ENCODE data around the gene ZFP36L1.
A peak's percentile ranks its signal among the peaks of the same experiment; 100 is the strongest.

ZFP36L1 gene

DNA sequence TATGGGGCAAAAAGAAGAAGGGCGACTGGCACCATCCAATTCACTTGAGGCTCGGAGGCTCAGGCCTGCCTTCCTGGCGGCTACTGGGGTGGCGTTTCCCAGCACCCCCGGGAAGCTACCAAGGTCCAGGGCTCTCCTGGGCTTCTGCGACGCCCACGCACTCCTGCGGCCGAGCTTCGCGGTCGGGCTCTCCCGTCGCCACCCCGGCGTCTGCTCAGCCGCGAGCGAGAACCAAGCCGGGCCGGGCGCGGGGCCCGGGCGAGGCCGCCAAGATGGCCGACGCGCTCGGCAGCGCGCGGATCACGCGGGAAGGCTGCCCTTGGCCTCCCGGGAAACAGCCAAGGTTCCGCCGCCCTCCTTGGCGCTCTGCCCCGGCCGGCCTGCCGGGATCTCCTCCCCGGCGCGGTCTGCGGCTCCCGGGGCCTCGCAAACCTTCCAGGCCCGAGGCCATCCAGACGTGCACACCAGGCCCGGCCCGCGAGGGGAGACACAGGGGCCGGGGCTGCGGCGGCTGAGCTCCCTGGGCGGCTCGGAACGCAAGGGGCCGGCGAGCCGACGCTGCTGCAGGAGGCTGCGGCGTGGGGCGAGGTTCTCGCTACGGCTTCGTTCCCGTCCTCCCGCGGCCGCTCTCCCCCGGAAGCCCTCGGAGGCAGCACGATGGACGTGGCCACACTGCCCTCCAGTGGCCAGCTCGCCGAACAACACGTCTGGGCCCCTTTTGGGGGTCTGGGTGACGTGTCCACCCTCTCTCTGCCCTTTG lies 23.5 kb upstream of the ZFP36L1 start:
- DNase-seq, result peak; percentile 90 to 94 (median 93)

DNA sequence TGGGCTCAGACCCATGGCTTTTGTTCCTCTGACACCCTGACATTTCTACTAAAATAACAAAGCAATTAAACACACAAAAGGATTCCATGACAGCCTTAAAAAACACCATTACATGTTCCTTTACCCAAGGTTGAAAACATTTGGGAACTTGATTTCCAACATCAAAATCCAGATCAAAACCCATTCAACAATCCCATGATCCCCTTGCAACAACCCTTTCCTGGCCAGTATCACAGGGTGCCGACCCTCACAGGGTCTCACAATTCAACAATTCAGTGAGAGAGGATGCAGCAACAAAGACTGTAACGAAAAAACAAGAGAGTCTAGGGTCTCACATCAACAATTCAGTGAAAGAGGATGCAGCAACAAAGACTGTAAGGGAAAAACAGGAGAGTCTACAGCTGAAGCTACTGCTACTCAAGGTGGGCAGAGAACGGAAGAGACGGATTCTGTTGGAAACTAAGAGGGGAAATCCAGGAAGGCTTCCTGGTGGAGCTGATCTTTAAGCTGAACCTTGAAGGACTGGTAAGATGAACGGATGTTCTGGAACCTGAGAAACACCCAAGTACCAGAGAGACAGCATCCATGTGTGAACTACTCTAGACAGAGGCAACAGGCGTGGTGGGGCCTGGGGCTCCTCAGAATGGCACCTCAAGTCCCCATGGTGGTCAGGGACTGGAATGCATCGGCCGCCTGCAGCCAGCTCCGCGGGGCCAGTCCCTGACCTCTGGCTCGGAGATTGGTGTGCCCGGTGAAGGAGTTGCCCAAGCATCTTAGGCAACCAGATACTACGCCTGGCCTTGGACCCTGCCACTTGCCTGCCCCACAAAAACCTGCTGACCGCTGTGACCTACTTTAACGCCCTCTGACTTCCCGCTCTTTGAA lies 22.7 kb upstream of the ZFP36L1 start:
- no peak for DNase-seq

DNA sequence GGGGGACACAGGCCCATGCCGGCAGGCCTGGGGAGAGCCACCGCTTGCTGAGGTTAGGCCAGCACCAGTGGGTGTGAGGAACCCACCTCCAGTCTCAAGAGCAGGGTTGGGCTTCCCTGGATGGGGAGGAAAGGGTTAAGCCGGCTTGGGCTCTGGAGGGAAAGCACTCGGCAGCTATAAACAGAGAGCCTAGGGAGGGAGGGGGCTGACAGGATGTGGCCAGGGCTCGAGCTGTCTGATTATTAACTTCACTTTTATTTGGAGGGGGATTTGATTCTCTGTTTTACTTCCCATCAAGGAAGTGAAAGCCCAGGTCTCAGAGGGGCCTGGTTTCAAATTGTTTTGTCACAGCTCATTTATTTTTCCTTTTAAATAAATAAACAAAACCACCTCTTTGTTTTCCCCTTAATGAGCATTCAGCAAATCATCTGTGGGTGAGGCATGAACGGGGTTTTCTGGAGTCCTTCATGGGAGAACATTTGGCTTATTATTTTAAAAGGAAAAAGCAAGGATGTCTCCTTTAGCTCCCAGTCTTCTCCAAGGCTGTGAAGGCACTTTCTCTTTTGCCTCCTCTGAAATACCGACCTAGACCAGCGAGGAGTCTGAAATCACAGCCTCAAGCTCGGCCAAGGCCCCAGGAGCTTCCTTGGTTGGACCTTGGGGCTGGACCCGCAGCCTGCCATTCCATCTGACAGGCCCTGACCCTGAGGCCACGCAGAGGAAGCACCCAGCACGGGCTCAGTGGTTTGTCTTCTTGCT lies 21.9 kb upstream of the ZFP36L1 start:
- DNase-seq, result peak; percentile 46 to 49 (median 46)

DNA sequence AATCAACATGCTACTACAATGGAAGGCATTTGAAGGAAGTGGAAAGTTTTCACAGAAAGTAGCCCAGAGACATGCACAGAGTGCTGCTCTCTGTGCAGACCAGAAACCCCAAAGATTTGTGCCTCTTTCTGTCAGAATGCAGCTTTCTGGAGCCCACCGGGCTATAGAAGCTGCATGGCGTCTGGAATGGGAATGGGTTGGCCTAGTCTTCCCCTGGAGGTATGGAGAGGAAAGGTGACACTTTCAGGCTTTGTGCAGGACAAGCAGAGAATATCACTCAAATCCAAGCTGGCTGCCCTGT lies 21.3 kb upstream of the ZFP36L1 start:
- DNase-seq, result no peak

DNA sequence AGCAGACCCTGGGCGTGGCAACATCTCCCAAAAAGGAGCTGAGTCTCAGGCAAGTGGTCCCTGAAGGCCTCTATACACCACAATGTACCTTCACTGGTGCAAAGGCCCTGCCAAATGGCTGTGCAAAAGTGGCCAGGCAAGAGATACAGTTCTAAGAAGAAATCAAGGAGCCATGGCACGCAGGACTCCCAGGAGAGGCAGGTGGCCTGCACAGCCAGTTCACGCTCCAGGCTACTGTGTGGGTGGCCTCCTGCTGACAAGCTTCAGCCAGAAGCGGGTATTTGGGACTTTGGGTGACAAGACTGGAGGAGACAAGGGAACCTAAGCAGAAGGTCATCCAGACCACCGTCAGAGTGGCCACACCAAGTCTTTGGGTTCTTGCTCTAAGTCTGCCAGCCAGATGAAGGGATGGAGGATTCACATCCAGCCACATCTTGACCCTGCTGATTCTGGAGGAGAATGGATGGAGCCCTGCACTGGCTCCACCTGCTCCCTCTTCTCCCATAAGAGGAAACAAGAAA lies 20.5 kb upstream of the ZFP36L1 start:
- DNase-seq, result no peak

DNA sequence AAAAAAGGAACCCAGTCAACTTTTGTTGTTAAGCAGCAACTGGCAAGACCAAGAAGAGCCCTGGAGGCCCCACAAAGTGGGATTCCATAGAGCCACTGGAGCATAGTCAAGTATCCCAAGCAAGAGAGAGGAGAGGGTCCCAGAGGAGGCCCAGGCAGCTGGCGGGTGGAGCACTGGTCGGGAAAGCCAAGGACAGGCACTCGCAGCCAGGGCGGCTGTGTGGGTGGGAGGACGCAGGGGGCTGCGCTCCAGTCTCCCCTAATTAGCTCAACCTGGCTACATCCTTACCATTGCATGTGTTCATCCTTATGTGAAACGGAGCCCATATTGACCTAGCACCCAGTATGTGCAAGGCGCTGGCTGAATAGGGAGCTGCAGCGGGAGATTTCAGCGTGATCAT lies 18.3 kb upstream of the ZFP36L1 start:
- DNase-seq, result no peak

DNA sequence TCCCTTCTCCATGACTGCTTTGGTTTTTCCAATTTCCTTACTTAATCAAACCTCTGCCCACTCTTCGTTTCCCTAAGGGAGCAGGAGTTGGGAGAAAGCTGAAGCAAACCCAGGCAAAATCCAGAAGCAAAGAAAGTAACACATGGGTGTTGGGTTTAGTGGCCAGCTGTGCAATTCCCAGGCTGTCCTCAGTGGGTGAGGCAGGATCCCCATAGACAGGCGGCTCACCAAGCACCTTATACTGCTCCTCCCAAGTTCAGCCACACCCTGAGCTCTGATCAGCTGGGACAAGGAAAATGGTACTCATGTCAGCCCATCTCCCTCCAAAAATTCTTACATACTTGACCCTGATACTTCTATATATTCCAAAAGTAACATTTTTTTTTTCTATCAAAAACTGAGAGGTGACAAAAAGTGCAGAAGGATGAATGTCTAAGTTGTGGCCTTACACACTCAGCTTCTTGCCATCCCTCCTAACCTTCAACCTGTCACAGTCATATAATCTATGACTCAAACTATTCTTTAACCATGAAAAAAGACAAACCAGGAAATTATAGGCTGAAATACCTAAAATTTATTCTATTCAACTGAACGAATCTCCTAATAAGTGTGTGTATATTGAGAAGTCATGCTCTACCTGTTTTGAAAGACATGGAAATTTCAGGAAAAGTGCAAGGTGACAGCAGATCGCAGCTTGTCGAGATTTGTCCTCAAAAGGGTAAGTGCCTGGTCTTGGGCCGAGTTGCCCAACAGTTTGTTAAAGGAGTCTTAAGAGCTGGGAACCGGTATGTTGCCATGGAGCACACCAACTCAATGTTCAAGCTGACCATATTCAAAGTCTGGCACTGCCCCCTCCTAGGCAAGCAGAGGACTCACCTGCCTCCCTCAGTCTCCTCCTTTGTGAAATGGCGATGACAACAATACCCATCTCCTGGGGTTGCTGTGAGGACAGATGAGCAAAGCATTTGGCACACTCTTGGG lies 17.6 kb upstream of the ZFP36L1 start:
- DNase-seq, result no peak

DNA sequence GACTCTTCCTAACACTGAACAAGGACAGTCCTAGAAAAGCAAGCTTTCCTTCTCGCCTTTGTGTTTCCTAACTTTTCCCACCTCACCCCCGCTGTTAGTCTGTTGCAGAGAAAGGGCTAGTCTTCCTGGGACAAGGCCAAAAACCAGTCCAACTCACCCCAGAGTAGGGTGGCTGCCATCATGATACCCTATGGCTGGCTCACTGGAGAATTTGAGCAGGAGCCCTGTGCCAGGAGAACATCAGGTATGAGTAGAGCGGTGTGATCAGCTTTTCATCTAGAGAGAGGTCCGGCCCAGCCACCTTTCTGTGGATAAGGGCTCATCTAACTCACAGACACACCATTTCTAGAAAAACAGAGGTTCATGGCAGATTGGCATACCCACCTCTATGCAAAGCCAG lies 16.7 kb upstream of the ZFP36L1 start:
- no peak for DNase-seq

DNA sequence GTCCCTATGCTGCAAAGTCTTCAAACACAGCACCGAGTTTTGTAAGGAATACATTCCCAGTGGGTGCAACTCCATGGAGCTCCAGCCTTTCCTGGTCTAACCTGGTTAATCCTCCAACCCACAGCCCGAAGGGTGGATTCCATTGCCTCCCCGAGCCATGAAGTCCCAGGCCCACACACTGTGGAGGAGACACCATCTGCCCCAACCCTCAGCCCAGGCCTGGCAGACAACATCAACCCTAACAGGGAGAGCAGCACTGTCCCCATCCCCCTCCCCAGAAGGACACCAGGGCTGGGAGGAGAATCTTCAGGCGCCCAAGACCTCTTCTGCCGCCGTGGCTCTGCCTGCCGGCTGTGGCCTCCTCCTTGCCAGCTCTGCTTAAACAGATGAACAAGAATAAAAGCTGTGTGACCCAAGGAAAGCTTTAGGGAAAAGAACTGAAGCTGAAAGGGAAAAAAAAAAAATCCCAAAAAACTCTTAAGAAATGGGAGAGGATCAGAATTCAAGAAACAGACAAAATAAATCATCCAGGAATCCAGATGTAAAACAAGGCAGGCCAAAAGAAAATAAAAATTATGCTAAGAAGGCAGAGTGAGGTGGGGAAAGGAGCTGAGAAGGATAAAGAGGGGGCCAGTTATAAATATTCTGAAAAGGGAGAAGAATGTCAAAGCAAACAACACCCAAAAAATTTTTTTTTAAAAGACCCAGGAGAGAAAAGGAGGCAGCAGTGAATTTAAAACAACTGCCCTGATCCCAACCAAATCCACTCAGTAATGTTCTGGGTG lies 16.0 kb upstream of the ZFP36L1 start:
- no peak for DNase-seq

DNA sequence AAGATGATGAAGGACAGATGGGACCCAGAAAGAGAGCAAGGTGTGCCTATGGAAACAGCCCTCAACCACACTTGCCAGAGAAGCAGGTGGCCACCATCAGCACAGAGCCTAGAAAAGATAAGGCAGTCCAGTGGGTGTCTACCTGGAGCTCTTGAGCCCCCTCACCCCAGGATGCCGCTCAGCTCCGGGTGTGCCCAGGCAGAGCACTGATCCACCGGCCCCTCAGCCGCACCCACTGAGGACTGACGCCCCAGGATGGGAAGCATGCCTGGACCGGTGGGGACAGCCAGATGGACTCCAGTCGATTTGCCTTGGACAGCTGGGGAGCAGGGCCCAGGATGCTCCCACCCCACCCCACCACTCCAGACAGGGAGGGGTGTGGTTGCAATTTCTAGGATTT lies 15.1 kb upstream of the ZFP36L1 start:
- no peak for DNase-seq

DNA sequence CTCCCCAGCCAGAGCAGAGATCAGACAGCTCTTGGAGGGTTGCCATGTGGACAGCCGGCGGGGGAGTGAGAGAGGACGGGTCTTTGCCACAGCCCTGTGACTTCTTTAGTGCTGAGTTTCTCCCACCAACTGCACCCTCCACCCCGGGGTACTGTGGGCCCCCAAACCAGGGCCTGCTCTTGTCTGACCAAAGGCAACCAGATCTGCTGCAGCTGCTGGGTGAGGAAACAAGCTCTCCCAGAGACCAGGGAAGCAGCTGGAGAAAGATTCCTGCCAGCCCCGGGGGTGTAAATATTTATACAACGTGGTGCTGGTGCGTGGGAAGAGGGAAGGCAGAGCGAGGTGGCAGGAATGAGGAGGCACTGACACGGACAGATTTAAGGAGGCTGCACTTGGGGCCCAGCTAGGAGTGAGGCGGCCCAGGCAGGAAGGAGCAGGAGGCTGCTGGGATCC lies 14.3 kb upstream of the ZFP36L1 start:
- DNase-seq, result peak; percentile 72 to 79 (median 76)

DNA sequence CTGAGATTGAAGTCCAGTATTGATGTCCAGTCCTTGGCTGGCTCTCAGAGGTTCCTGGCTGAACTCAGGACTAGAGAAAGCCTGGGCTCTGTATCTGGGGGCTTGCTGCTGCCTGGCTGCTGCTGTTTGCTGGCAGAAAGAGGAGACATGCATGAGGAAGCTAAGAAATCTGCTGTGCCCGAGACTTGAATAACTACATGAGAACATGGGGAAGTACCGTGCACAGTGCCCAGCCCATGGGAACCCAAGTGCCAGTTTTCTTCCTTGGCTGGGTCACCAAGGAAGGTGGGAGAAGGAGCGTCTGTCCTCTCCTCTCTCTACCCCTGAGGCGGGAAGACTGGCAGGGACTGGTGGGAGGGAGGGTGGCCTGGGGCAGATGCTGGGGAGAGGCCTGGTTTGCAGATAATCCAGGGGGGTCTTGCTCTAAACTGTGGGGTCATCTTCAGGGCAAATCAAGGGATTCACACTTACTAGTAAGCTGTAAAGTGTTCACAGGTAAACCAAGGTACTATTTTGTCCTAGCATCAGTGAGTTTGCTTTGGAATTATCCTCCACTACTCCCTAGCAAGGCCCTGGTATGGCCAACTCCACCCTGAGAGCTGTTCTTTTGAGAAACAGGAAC lies 13.8 kb upstream of the ZFP36L1 start:
- peak; percentile 67 to 80 (median 69) for DNase-seq

DNA sequence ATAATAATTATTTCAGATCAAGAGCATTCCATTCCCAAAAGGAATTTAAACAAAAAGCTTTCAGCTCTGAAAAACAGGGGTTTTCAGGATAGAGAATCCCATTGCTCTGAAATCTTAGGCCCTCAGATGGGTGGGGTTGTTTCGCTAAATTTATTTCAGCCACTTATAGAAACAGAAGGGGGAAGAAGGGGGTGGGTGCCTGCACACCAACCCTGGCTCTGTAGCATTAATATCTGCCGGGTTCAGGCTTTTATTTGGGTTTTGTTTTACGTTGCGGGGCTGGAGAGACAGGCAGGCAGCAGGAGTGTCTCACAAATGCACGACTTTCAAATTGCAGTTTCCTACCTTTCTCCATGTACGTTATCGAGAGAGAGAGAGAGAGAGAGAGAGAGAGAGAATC lies 12.5 kb upstream of the ZFP36L1 start:
- no peak for DNase-seq

DNA sequence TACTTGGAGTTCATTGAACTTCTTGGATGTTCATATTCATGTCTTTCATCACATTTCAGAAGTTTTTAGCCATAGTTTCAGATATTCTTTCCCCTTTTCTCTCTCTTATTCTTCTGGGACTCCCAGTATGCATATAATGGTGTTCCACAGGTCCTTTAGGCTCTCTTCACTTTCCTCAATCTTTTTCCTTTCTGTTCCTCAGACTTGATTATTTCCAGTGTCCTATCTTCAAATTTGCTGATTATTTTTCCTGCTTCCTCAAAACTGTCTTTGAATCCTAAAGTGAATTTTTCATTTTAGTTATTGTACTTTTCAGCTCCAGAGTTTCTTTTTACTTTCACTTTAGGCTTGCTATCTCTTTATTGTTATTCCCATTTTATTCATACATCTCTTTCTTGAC lies 8.8 kb upstream of the ZFP36L1 start:
- no peak for DNase-seq

DNA sequence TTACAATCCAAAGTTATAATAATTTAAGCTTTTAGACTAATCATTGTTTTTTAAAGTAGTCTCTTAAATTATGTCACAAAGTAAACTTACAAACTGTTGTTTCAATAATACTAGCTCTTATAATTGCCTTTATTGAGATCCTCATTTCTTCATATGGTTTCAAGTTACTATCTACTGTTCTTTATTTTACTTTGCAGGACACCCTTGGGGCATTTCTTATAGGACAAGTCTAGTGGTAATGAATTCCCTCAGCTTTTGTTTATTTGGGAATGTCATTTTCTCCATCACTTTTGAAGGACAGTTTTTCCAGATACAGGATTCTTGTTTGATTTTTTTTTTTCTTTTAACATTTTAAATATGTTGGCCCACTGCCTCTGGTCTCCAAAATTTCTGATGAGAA lies 8.1 kb upstream of the ZFP36L1 start:
- DNase-seq, result no peak

DNA sequence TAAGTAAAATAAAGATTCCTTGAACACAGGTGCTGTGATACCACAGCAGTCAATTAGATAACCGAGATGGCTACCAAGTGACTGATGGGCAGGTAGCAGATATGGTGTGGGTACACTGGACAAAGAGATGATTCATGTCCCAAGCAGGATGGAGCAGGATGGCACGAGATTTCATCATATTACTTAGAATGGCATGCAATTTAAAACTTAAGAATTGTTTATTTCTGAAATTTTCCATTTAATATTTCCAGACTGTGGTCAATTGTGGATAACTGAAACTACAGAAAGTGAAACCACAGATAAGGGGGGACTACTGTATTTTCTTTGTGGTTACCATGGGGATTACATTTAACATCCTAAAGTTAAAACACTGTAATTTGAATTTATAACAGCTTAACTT lies 7.5 kb upstream of the ZFP36L1 start:
- no peak for DNase-seq

DNA sequence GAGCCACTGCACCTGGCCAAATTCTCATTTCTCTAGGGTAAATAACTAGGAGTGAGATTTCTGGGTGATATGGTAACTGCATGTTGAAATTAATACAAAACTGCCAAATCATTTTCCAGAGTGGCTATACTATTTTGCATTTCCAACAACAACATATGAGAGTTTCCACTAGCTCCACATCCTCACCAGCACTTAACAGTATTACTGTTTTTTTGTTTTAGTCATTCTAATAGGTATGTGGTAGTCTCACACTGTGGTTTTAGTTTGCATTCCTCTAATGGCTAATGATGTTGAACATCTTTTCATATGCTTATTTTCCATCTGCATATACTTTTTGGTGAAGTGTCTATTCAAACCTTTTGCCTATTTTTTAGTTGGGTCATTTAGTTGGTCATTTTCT lies 5.8 kb upstream of the ZFP36L1 start:
- DNase-seq, result no peak

DNA sequence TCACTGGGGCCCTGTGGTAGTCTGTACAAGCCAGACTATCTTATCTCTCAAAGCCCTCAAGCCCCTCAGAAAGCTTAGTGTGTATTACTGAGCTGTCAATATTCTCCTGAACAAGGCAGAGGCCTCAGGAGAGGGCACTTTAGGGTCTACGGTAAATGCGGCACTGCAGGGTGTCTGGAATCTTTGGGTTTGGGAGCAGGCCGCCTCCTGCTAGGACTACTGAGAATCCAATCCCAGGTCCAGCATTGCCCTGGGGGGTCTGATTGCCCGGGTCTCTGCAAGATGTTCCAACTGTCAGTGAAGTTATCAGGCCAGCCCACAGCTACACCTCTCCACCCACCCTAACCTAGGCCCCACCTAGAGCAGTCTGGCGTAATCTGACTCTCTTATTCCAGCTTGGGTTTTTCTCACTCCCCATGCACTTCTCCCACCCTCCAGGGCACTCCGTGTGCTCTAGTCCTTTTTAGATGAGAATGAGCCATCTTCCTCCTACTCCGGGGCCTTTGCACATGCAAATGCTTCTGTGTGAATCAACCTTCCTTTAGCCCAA lies 4.3 kb upstream of the ZFP36L1 start:
- peak in 1 of 3 donors; percentile 47 for DNase-seq

DNA sequence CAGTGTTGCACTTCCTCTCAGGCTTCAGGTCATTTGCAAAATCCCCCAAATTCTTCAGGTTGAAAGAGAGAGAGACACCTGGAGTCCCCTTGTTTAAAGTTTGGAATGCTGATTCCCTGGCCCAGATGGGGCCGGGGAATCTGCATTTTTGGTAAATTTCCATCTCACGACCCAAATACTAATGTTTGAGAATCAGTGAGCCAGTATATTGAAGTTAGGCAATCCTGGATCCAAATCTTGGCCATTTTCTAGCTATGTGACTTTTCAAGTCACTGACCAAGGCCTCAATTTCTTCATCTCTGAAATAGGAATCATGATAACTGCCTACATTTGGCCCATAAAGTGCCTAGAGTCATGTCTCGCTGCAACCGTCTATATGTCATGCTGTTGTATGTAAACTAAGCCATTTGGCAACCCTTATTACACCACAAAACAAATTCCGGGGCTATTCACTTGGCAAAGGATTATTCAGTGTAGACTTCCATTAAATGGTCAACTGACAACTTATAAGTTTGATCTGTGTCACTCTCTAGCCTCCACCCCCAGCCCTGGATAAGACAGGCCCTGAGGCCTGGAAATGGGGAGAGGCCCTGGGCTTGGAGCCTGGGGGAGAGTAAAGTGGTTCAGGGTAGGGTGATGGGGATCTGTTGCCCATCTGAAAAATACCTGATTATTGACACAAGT lies 3.7 kb upstream of the ZFP36L1 start:
- no peak for DNase-seq

All from suppressor macrophage treated with lipopolysaccharide for 1 hour (primary cell).